ENCODE results near the gene OSBPL6. TPM values are rescaled to one million over a fixed set of nuclear protein-coding genes. Genes with fewer than 3 reads are reported as not detected.

The OSBPL6 gene
- total and polyA plus RNA-seq, 9 of the 15 experiments (the other 6 are each of a cell fraction or from before 2014, with no cell fraction given), result 3.4 to 12.7 (median 9.3) TPM

GRCh38 chr2:178414266-178415247 is 220.2 kb downstream of the OSBPL6 start (continued):
- TF ChIP-seq, protein P1, sequence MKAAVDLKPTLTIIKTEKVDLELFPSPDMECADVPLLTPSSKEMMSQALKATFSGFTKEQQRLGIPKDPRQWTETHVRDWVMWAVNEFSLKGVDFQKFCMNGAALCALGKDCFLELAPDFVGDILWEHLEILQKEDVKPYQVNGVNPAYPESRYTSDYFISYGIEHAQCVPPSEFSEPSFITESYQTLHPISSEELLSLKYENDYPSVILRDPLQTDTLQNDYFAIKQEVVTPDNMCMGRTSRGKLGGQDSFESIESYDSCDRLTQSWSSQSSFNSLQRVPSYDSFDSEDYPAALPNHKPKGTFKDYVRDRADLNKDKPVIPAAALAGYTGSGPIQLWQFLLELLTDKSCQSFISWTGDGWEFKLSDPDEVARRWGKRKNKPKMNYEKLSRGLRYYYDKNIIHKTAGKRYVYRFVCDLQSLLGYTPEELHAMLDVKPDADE (conservative IDR thresholded peaks at IDR 0.05; ENCODE audit: control insufficient read depth, low read depth, low read length), result 0 out of 2 replicates have a peak, but pooled peaks have one; percentile 41
- TF ChIP-seq C11orf30 (IDR thresholded peaks at IDR 0.05; ENCODE audit: low read depth), result peak; percentile 56
- no peak for TF ChIP-seq SIX5 (IDR thresholded peaks at IDR 0.05; ENCODE audit: borderline replicate concordance in 1 of 2, insufficient read depth in 1 of 2, low read depth in 1 of 2, low read length in 2 of 2)
- TF ChIP-seq SNIP1 (IDR thresholded peaks at IDR 0.05; ENCODE audit: low read depth), result no peak
- peak; percentile 24; the same call in 1 of the 2 replicates for TF ChIP-seq DIDO1 (tag; IDR thresholded peaks at IDR 0.05; ENCODE audit: low read depth)
- TF ChIP-seq ZNF707 (CRISPR knock-in tag; conservative IDR thresholded peaks at IDR 0.05), result no peak
- TF ChIP-seq SRSF1 (IDR thresholded peaks at IDR 0.05; ENCODE audit: low read depth, low read length), result no peak
- TF ChIP-seq COPS2 (conservative IDR thresholded peaks at IDR 0.05), result no peak
- TF ChIP-seq RBFOX2 (IDR thresholded peaks at IDR 0.05; ENCODE audit: low read depth, low read length), result peak; percentile 47; the same call in 1 of the 2 replicates
- TF ChIP-seq ILF3 (IDR thresholded peaks at IDR 0.05; ENCODE audit: borderline replicate concordance), result 0 out of 2 replicates have a peak, but pooled peaks have one; percentile 11
- TF ChIP-seq CC2D1A (IDR thresholded peaks at IDR 0.05), result peak; percentile 90
- 0 out of 2 replicates have a peak, but pooled peaks have one; percentile 39 for TF ChIP-seq ZNF584 (CRISPR knock-in tag; IDR thresholded peaks at IDR 0.05; ENCODE audit: low read depth)
- no peak for TF ChIP-seq ZNF780A (CRISPR knock-in tag; IDR thresholded peaks at IDR 0.05)
- no peak for TF ChIP-seq HNRNPH1 (optimal IDR thresholded peaks at IDR 0.05; ENCODE audit: low read depth, low read length)
- TF ChIP-seq ZNF140 (CRISPR knock-in tag; IDR thresholded peaks at IDR 0.05), result no peak
- 0 out of 2 replicates have a peak, but pooled peaks have one; percentile 10 for TF ChIP-seq SMAD3 (CRISPR knock-in tag; conservative IDR thresholded peaks at IDR 0.05)
- TF ChIP-seq NCOA2 (IDR thresholded peaks at IDR 0.05; ENCODE audit: partially characterized antibody in 2 of 2), result no peak
- TF ChIP-seq NFE2 (IDR thresholded peaks at IDR 0.05; ENCODE audit: low read depth), result peak; percentile 61; the same call in 1 of the 2 replicates
- TF ChIP-seq POLR2AphosphoS5 (IDR thresholded peaks at IDR 0.05; ENCODE audit: control insufficient read depth, insufficient read depth, low read depth, low read length), result peak; percentile 90
- TF ChIP-seq TCF7L2 (IDR thresholded peaks at IDR 0.05; ENCODE audit: low read depth, low read length), result no peak
- no peak for TF ChIP-seq USF2 (CRISPR knock-in tag; IDR thresholded peaks at IDR 0.05)
- TF ChIP-seq, protein P2, sequence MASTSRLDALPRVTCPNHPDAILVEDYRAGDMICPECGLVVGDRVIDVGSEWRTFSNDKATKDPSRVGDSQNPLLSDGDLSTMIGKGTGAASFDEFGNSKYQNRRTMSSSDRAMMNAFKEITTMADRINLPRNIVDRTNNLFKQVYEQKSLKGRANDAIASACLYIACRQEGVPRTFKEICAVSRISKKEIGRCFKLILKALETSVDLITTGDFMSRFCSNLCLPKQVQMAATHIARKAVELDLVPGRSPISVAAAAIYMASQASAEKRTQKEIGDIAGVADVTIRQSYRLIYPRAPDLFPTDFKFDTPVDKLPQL (IDR thresholded peaks at IDR 0.05; ENCODE audit: extremely low read depth, insufficient read length), result no peak
- TF ChIP-seq MAFG (tag; conservative IDR thresholded peaks at IDR 0.05), result no peak
- no peak for TF ChIP-seq SRSF7 (optimal IDR thresholded peaks at IDR 0.05; ENCODE audit: low read depth, low read length)
- TF ChIP-seq JUN (IDR thresholded peaks at IDR 0.05; ENCODE audit: borderline replicate concordance, low read depth, low read length), result peak; percentile 80; the same call in 1 of the 2 replicates
- TF ChIP-seq JUN (CRISPR knock-in tag; IDR thresholded peaks at IDR 0.05; ENCODE audit: borderline replicate concordance), result no peak; the same call in 1 of the 2 replicates
